ENCODE results near the gene NHLRC2. TPM values are rescaled to one million over a fixed set of nuclear protein-coding genes. Genes with fewer than 3 reads are reported as not detected.

The NHLRC2 gene
- total and polyA plus RNA-seq, 4 donors: 4.2 to 49.0 (median 26.9) TPM

- no peak overlapping the region for H3K27ac ChIP-seq (ENCODE audit: low read depth in 1 of 2, low read length in 1 of 2)
- TF ChIP-seq CTCF (IDR thresholded peaks at IDR 0.05; ENCODE audit: control extremely low read depth, extremely low read depth): no peak
- no peaks in the 10 kb centered on the region for H3K9me3 ChIP-seq (ENCODE audit: control insufficient read depth in 4 of 4, insufficient read depth in 3 of 4, low read length in 3 of 4)
- H3K27me3 ChIP-seq (ENCODE audit: control insufficient read depth in 3 of 3, insufficient read depth in 3 of 3, low read length in 2 of 3): no peaks in the 10 kb centered on the region
- no peak overlapping the region for H3K4me3 ChIP-seq
- ATAC-seq (ENCODE audit: insufficient read depth, low FRiP score): no peak
- no peak overlapping the region for H3K9ac ChIP-seq (ENCODE audit: insufficient read depth in 1 of 2, low read length in 2 of 2)
- peaks cover 0 to 11% (median 0%) of the 10 kb centered on the region in 5 donors for H3K4me1 ChIP-seq (ENCODE audit: control insufficient read depth in 5 of 5, insufficient read depth in 5 of 5, low read length in 5 of 5)
- no peak for DNase-seq
- H3K36me3 ChIP-seq (ENCODE audit: control insufficient read depth in 4 of 4, insufficient read depth in 4 of 4, low read length in 4 of 4): no peaks in the 10 kb centered on the region
Observed at GRCh38 chr10:113950268-113950667, 95.8 kb downstream of the NHLRC2 start.

- Histone ChIP-seq H3K4me3 (no peak overlapping the region), H3K4me1 (ENCODE audit: control insufficient read depth in 5 of 5, insufficient read depth in 5 of 5, low read length in 5 of 5) (peaks cover 0 to 10% (median 4%) of the 10 kb centered on the region in 5 donors), H3K36me3 (ENCODE audit: control insufficient read depth in 4 of 4, insufficient read depth in 4 of 4, low read length in 4 of 4) (no peaks in the 10 kb centered on the region), H3K9me3 (ENCODE audit: control insufficient read depth in 4 of 4, insufficient read depth in 3 of 4, low read length in 3 of 4) (no peaks in the 10 kb centered on the region), H3K27ac (ENCODE audit: low read depth in 1 of 2, low read length in 1 of 2) (no peak overlapping the region), H3K9ac (ENCODE audit: insufficient read depth in 1 of 2, low read length in 2 of 2) (no peak overlapping the region), H3K27me3 (ENCODE audit: control insufficient read depth in 3 of 3, insufficient read depth in 3 of 3, low read length in 2 of 3) (no peaks in the 10 kb centered on the region)
- no peak for DNase-seq
- 69 to 79% methylated on average over 2 of the region's 2 CpGs for WGBS, 2 donors
- no peak for TF ChIP-seq CTCF (IDR thresholded peaks at IDR 0.05; ENCODE audit: control extremely low read depth, extremely low read depth)
- no peak for ATAC-seq (ENCODE audit: insufficient read depth, low FRiP score)
Observed at GRCh38 chr10:113953505-113954272, 99.2 kb downstream of the NHLRC2 start.

- Histone ChIP-seq H3K36me3 (ENCODE audit: control insufficient read depth in 4 of 4, insufficient read depth in 4 of 4, low read length in 4 of 4) (no peaks in the 10 kb centered on the region), H3K9ac (ENCODE audit: insufficient read depth in 1 of 2, low read length in 2 of 2) (no peak overlapping the region), H3K27me3 (ENCODE audit: control insufficient read depth in 3 of 3, insufficient read depth in 3 of 3, low read length in 2 of 3) (no peaks in the 10 kb centered on the region), H3K27ac (ENCODE audit: low read depth in 1 of 2, low read length in 1 of 2) (no peak overlapping the region), H3K9me3 (ENCODE audit: control insufficient read depth in 4 of 4, insufficient read depth in 3 of 4, low read length in 3 of 4) (no peaks in the 10 kb centered on the region), H3K4me1 (ENCODE audit: control insufficient read depth in 5 of 5, insufficient read depth in 5 of 5, low read length in 5 of 5) (peaks cover 0 to 13% (median 4%) of the 10 kb centered on the region in 5 donors), H3K4me3 (no peak overlapping the region)
- TF ChIP-seq CTCF (IDR thresholded peaks at IDR 0.05; ENCODE audit: control extremely low read depth, extremely low read depth): no peak
- no peak for ATAC-seq (ENCODE audit: insufficient read depth, low FRiP score)
- 95 to 99% methylated on average over 1 of the region's 1 CpG for WGBS, 2 donors
- no peak for DNase-seq
Observed at GRCh38 chr10:113954409-113954808, 99.9 kb downstream of the NHLRC2 start.
